Liver (tissue), 3 donors: ENCODE data around the gene GPR26.

Source experiments
- ATF3 ChIP-seq: IDR thresholded peaks from 2 replicates; pipeline ENCODE4 v1.6.1; 2016; ENCODE audit warnings: antibody characterized with exemption
- CTCF ChIP-seq: fragments of 150-350 bp; IDR thresholded peaks from 2 replicates; pipeline ENCODE4 v1.5.1; 2017; ENCODE audit warnings: improper control_type of control experiment, low read depth, low read length; ENCODE audit not compliant: missing input control
- EGR1 ChIP-seq, 2 donors: IDR thresholded peaks; 2 replicates each; pipeline ENCODE4 v1.6.1; 2016 to 2018; ENCODE audit warnings: antibody characterized with exemption in 2 of 2, low read depth in 2 of 2
- FOXA1 ChIP-seq: IDR thresholded peaks from 2 replicates; pipeline ENCODE4 v1.6.1; 2016; ENCODE audit warnings: antibody characterized with exemption
- HNF4G ChIP-seq: IDR thresholded peaks from 2 replicates; pipeline ENCODE4 v1.6.1; 2016; ENCODE audit warnings: antibody characterized with exemption
- REST ChIP-seq: IDR thresholded peaks from 2 replicates; pipeline ENCODE4 v1.6.1; 2016; ENCODE audit warnings: antibody characterized with exemption, mild to moderate bottlenecking
- TAF1 ChIP-seq: conservative IDR thresholded peaks from 2 replicates; pipeline ENCODE4 v1.6.1; 2016; ENCODE audit warnings: antibody characterized with exemption, mild to moderate bottlenecking
- donor health status: healthy.
- donor health status: healthy.

GRCh38 chr10:123721441-123722049 lies 55.4 kb downstream of the GPR26 start:
- no peak for TF ChIP-seq CTCF
- no peak for TF ChIP-seq ATF3
- TF ChIP-seq HNF4G: no peak
- TF ChIP-seq TAF1: no peak
- TF ChIP-seq FOXA1: no peak
- TF ChIP-seq EGR1 (IDR thresholded peaks at IDR 0.05; ENCODE audit: low read depth in 2 of 2): no peak
- TF ChIP-seq REST: no peak
